ENCODE measurements around the gene FUT7.

FUT7 gene

DNA sequence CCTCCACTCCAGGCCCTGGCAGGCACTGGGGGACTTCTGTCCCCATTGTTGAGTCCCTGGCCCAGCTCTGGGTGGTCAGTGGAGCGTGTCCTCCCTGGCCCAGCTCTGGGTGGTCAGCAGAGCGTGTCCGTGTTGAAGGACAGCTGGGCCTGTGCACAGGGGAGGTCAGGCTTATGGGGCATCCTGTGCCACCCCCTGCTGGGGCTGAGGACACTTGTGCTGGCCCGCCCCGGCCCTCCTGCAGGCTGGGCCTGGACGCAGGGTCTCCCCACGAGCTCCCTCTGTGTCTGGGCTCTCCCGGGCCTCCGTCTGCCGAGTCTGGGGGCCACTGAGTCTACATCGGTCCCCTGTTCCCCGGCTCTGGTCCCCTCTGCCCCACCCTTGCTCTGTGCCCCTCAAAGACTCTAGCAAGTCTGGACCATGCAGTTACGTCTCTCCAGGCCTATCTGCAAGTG, 24.0 kb downstream of the FUT7 start:
- Histone ChIP-seq H2AFZ (ENCODE audit: low read length) (no peak overlapping the region), H3K27me3 (ENCODE audit: insufficient read depth, low read length) (peaks cover 3% of the 10 kb centered on the region; the same call in 1 of the 2 replicates), H4K20me1 (ENCODE audit: insufficient read depth, low read length) (no peaks in the 10 kb centered on the region), H3K9me3 (ENCODE audit: low read length) (no peaks in the 10 kb centered on the region), H3K9ac (ENCODE audit: low read length) (no peak overlapping the region), H3K4me3 (ENCODE audit: low read depth, low read length, poor library complexity, severe bottlenecking) (no peak overlapping the region), H3K27ac (ENCODE audit: low read depth, low read length, poor library complexity, severe bottlenecking) (no peak overlapping the region), H3K9me2 (ENCODE audit: low read depth, low read length) (no peaks in the 10 kb centered on the region), H3F3A (ENCODE audit: insufficient read depth, low read length) (no peaks in the 10 kb centered on the region), H3K79me2 (ENCODE audit: insufficient read depth, low read length) (no peaks in the 10 kb centered on the region), H3K36me3 (ENCODE audit: insufficient read depth, low read length) (no peaks in the 10 kb centered on the region), H3K4me1 (ENCODE audit: insufficient read depth, low read length, severe bottlenecking) (no peaks in the 10 kb centered on the region), H3K4me2 (ENCODE audit: low read length) (no peak overlapping the region)
- no peak for TF ChIP-seq EZH2 (IDR thresholded peaks at IDR 0.05; ENCODE audit: borderline replicate concordance, low read length)
- TF ChIP-seq, protein P1, sequence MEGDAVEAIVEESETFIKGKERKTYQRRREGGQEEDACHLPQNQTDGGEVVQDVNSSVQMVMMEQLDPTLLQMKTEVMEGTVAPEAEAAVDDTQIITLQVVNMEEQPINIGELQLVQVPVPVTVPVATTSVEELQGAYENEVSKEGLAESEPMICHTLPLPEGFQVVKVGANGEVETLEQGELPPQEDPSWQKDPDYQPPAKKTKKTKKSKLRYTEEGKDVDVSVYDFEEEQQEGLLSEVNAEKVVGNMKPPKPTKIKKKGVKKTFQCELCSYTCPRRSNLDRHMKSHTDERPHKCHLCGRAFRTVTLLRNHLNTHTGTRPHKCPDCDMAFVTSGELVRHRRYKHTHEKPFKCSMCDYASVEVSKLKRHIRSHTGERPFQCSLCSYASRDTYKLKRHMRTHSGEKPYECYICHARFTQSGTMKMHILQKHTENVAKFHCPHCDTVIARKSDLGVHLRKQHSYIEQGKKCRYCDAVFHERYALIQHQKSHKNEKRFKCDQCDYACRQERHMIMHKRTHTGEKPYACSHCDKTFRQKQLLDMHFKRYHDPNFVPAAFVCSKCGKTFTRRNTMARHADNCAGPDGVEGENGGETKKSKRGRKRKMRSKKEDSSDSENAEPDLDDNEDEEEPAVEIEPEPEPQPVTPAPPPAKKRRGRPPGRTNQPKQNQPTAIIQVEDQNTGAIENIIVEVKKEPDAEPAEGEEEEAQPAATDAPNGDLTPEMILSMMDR (IDR thresholded peaks at IDR 0.05; ENCODE audit: low read length) = no peak

DNA sequence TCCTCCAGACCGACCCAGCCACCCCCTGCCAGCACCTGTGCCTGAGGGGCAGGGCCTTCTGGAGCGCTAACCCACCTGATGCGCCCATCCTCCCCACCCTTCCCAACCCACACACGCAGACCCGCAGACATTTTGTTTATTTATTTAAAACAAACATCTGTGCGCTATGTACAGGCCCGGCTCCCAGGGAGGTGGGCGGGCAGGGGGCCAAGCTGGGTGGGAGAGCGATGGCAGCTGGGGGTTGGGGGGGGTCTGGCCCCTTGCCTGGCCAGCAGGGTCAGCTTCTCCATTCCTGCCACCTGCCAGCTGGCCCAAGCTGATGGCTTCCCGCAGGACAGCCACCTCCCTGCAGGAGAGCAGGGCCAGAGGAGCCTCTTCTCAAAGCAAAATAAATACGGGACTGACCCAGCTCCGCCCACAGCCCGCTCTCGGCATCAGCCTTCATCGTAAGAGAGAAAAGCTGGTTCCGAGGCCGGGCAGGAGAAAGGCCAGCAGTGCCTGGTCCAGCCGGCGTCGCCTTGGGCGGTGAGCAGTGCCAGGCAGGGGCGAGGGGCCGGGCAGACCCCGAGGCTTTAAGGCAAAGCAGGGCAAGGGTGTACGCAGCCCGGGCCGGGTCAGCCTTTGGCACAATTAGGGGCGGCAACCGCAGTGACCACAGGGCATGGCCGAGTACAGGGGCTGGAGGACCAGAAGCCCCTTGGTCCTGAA, 24.6 kb downstream of the FUT7 start:
- H3K27ac ChIP-seq (ENCODE audit: low read depth, low read length, poor library complexity, severe bottlenecking) = no peak overlapping the region
- no peaks in the 10 kb centered on the region for H3K36me3 ChIP-seq (ENCODE audit: insufficient read depth, low read length)
- H3K9ac ChIP-seq (ENCODE audit: low read length) = no peak overlapping the region
- no peaks in the 10 kb centered on the region for H3K79me2 ChIP-seq (ENCODE audit: insufficient read depth, low read length)
- no peaks in the 10 kb centered on the region for H3K4me1 ChIP-seq (ENCODE audit: insufficient read depth, low read length, severe bottlenecking)
- peaks cover under 1% of the 10 kb centered on the region; the same call in 1 of the 2 replicates for H3K27me3 ChIP-seq (ENCODE audit: insufficient read depth, low read length)
- no peak overlapping the region for H3K4me2 ChIP-seq (ENCODE audit: low read length)
- H3K4me3 ChIP-seq (ENCODE audit: low read depth, low read length, poor library complexity, severe bottlenecking) = no peak overlapping the region
- no peaks in the 10 kb centered on the region for H3K9me3 ChIP-seq (ENCODE audit: low read length)
- no peaks in the 10 kb centered on the region for H3F3A ChIP-seq (ENCODE audit: insufficient read depth, low read length)
- no peaks in the 10 kb centered on the region for H4K20me1 ChIP-seq (ENCODE audit: insufficient read depth, low read length)
- H2AFZ ChIP-seq (ENCODE audit: low read length) = no peak overlapping the region
- TF ChIP-seq, protein P1 (IDR thresholded peaks at IDR 0.05; ENCODE audit: low read length) = no peak
- TF ChIP-seq EZH2 (IDR thresholded peaks at IDR 0.05; ENCODE audit: borderline replicate concordance, low read length) = no peak
- no peaks in the 10 kb centered on the region for H3K9me2 ChIP-seq (ENCODE audit: low read depth, low read length)

DNA sequence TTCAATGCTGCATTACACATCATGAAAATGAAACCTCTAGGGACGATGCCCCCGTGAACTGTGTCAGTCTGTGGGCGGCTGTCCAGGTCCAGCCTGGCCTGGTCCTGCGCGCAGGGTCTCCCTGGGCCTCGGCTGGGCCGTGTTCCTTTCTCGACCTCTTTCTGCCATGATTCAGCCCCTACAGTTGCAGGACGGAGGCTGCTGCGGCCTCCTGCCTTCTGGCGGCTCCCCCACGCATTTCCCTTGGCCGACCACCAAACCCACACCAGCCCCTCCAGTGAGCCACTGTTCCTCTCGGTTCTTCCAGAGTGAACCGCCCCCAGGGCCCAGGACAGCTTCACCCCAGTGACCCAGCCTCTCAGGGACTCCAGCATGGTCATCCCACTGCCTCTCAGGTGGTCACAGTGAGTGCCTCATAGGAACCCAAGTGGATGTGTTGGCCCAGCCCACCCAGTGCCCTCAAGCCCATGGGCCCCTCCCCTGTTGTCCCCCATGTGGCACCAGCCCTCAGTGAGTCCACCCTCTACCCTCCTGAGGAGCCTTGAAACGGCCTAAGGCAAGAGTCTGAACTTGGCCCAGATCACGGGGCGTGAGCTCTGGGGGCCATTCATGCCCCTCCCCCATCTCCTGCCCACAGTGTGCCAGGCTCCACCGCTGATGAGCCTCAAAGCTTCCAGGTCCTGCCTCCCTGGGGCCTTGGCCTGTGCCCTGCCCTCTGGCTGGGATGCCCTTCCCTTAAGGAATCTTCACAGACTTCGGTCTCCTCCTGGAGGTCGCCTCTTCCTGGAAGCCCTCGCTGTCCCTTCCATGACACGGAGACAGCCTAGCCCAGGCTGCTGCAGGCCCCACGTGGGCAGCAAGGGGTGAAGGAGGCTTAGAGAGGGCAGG, 25.5 kb downstream of the FUT7 start:
- no peaks in the 10 kb centered on the region for H3K36me3 ChIP-seq (ENCODE audit: insufficient read depth, low read length)
- H3K9ac ChIP-seq (ENCODE audit: low read length) = no peak overlapping the region
- no peak for TF ChIP-seq EZH2 (IDR thresholded peaks at IDR 0.05; ENCODE audit: borderline replicate concordance, low read length)
- TF ChIP-seq, protein P1 (IDR thresholded peaks at IDR 0.05; ENCODE audit: low read length) = no peak
- H3K79me2 ChIP-seq (ENCODE audit: insufficient read depth, low read length) = no peaks in the 10 kb centered on the region
- no peaks in the 10 kb centered on the region; the same call in 1 of the 2 replicates for H3K27me3 ChIP-seq (ENCODE audit: insufficient read depth, low read length)
- no peaks in the 10 kb centered on the region for H3F3A ChIP-seq (ENCODE audit: insufficient read depth, low read length)
- H3K9me2 ChIP-seq (ENCODE audit: low read depth, low read length) = no peaks in the 10 kb centered on the region
- no peaks in the 10 kb centered on the region for H3K4me1 ChIP-seq (ENCODE audit: insufficient read depth, low read length, severe bottlenecking)
- H2AFZ ChIP-seq (ENCODE audit: low read length) = no peak overlapping the region
- H3K4me2 ChIP-seq (ENCODE audit: low read length) = no peak overlapping the region
- no peak overlapping the region for H3K27ac ChIP-seq (ENCODE audit: low read depth, low read length, poor library complexity, severe bottlenecking)
- no peaks in the 10 kb centered on the region for H4K20me1 ChIP-seq (ENCODE audit: insufficient read depth, low read length)
- H3K9me3 ChIP-seq (ENCODE audit: low read length) = no peaks in the 10 kb centered on the region
- no peak overlapping the region for H3K4me3 ChIP-seq (ENCODE audit: low read depth, low read length, poor library complexity, severe bottlenecking)
